HG03025 (cell line): ENCODE measurements around the gene CNKSR3.

Experiments
- ATAC-seq: cut with Tn5 transposase; IDR thresholded peaks from one replicate; pipeline ENCODE4 v1.9.1; 2021; ENCODE audit warnings: mild to moderate bottlenecking, moderate library complexity; ENCODE audit not compliant: unreplicated experiment, low FRiP score

Gene CNKSR3

DNA sequence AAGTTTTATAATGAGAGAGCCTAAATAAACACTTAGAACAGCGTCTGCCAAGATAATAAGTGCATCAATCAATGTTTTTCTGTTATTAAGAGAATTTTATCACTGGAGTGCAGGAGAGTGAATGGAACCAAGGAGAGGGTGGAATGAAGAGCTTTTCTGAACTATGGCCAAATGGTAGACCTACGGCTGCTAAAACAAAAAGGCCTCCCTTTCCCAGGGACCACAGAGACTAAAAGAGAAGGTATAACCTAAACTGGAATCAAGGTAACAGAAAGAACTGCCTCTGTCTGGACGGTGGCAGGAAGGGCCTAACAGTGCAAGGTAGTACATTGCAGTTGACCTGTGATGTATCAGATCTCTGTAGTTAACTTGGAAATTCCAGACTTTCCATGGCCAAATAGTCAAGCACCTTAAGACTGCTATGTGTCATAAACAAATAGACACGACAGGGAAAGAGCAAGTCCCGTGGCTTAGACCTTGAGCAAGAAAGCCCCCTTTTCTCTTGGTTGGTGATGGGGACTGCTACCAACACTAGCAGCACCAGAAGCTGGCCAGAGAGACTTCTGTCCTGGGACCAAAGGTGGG, 5.5 kb downstream of the CNKSR3 start:
- ATAC-seq, result no peak

DNA sequence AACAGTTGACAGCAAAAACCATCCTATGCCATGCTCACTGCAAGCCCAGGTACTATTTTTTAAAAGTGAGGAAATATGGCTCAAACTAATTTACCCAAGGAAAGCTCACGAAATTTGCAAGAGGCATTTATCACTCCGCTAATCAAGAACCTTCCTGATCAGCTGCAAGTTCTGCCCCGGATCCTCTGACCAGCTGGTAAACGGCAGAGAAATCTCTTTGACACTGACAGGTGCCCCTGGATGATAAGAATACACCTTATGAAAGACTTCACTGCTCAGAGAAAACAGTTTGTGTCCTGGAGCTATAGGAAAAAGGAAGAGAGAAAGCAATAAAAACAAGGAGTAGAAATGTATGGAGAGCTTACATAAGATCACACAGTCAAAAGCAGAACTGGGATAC, 6.4 kb downstream of the CNKSR3 start:
- no peak for ATAC-seq

DNA sequence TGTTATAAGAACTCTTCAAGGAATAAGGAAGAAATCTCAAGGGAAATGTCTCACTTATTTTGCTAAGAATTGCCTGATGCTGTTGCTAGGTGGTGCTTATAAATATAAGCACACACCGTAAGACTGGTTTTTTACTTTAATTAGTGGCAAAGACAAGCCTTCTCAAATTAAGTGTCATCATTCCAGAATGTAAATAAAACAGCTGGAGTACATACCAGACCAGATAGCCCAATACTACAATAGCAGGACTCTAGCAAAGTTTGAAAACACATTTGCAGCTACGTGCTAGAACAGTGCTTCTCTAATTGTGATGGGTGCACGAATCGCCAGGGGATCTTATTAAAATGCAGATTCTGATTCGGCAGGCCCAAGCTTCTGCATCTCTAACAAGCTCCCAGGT, 6.8 kb downstream of the CNKSR3 start:
- no peak for ATAC-seq

DNA sequence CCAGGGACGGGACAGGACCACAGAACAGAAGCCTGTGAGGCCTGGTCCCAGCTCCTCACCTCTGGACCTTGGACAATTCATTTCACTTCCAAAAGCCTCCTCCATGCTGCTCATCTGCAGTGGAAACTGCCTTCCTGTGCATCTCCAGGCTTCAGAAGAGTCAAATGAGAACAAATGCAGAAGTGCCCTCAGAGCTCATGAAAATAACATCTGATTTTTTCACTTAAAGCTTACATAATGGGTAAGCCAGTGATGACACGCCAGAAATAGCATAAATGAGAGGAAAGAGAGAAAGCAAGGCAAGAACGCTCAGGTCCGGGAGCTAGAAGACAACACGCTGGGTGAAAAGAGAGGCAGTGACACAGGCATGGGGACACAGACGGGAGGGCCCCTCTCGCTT, 7.9 kb downstream of the CNKSR3 start:
- no peak for ATAC-seq

DNA sequence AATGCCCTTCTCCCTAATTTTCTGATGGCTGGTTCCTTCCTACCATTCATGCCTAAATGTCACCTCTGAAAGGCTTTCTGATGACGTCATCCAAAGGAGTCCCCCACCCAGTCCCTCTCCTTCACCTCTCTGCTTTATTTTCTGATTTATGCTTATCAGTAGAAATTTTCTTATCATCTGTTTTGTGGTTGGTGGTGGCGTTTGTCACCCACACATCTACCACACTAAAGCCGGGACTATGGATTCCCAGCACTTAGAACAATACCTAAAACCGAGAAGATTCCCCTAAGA, 9.0 kb downstream of the CNKSR3 start:
- no peak for ATAC-seq

DNA sequence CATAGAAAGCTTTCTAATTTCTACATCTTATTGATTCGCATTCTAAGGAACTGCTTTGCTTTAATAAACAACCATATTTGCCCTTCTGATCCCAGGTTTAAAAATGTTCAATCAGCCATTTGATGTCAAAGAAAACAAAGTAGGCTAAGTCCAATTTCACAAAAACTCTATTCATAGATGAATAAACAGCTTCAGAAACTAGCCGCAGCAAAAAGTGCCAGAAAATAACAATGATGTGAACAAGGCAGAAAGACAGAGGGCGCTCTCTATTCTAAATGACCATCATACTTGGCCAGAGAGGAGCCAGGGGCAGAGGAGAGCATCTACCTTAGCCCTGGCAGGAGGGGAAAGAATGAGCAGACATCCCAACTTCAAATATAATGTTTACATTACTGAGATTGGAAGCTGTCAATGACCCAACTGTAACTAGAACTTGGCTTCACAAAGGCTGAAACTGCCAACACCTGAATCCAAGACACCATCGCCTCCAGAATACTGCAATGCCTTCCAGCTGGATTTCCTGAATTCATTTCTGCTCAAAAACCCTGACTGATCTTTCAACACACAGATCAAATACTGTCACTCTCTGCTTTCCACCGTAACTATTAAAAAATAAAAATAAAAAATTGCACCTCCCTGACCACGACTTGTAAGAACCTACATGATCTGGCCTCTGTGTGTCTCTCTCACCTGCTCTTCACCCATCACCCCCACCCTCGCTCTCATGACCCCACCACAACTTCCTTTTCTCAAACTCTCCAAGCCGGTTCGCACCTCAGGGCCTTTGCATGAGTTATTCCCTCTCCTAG, 9.5 kb downstream of the CNKSR3 start:
- ATAC-seq, result no peak

DNA sequence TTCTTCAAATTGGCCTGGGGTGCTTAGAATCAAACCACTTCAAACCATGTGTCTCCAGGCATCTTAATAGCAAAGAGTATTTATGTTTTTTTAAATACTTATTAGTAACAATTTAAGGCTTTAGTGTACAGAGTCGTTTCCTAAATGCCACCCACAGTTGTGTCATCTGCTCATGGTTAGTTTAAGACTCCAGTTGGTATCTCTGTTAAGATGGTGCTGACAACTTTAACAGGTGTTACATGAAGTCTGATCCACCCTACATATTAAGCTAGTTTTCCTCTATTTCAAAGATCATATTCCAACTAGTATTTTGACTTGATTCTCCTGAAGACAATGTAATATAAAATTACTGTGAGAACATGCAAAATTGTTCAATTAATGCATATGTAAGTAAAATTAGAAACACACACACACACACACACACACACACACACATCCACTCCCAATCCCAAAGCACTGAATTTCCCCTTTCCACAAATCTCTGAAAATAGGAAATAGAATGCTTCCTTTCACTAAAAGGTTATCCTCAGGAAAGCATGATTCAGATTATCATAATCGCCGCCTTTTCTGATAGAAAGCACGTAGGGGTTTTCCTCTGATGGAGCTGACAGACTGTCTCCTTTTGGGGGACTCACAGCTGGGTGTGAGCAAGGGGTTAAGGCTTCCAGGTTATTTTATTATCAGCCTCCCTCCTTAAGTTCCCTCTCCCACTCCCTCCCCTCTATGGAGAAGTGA, 10.5 kb downstream of the CNKSR3 start:
- no peak for ATAC-seq

DNA sequence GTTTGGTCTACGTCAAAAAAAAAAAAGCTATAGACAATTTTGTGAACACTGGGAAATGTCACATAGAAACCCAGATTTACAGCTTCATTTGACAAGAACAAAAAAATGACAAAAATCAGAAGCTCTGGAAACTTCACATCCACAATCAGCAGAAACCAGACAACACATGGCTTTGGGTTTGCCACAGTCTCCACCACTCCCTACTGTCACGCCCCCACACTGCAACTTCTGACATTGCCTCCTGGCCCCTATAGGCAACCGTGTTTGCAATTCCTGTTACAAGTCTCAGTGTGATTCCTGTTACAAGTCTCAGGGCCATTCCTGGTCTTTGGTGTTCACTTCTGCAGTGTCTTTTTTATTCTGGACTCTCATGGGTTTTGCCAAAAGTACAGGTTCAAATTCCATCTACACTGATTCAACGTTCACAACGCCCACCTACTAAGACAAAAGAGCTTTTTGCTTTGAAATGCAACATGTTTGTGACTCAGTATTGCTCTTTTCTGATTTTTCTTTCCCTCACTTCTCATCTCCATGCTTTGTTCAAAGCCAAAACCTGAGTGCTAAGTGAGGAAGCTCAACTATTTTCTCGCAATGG, 12.0 kb downstream of the CNKSR3 start:
- ATAC-seq, result no peak

DNA sequence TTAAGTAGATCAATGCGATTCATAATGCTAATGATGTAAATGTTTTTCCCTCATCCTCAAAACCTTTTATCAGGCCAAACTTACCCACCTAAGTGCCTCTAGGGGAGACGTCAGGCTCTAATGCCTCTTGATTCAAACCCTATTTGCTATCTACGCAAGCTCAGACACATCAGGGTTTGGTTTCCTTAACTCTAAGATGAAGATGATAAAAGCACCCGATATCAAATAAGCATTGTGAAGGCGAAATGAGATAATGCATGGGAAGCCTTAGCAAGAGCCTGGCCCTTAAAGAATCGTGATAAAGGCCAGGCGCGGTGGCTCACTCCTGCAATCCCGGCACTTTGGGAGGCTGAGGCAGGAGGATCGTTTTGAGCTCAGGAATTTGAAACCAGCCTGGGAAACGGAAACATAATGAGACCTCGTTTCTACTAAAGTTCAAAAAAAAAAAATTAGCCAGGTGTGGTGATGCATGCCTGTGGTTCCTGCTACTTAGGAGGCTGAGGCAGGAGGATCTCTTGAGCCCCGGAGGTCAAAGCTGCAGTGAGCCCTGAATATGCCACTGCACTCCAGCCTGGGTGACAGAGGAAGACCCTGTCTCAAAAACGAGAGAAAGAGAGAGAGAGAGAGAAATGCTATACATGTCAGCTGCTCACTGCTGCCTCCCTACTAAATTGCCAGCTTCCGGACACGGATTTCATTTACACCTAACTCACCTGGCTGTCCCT, 13.5 kb downstream of the CNKSR3 start:
- no peak for ATAC-seq

DNA sequence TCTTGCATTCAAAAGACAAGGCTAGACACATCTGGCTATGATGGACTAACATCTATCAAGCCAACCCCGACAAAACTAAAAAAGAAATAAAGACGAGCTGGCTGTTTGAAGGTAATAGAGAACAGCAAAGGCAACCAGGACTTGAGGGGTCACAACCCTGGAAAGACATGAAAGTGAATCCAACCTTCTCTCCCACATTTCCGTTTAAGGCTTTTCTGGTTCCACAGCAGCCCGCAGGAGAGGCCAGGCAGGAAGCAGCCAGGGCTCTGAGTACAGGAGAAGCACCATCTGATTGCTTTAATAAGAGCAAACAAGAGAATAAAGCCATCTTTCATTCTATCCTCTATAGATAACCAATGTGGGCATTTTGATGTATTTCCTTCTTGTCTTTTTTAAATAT, 14.3 kb downstream of the CNKSR3 start:
- no peak for ATAC-seq

DNA sequence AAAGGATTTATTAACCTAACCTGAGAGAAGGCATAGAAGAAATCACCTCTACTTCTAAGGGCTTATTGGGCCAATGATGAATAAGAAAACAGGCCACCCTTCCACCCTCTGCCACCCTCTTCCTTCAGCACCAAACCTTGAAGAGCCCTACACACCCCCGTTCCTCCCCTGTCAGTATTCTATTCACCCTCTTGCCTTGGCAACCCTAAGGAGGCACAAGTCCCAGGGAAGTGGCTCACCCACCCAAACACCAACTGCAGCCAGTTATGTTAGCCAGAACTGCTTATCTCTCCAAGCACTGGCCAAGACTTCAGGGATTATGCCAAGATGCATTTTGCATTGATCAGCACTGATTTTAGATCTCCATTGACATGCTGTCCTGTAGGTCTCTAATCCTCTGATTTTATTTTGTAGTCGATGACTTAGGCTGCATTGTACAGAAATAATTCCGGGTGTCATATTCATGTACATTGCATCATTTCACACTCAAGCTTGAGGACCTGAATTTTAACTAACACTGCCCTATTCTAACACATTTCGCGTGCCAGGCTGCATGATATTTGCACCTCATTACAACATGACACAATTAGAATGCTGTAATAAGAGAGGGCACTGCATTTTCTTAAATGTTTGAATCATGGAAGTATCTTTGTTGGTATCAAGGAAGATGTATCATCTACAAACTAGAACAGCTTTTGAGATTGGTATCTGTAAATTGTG, 15.7 kb downstream of the CNKSR3 start:
- ATAC-seq, result no peak

DNA sequence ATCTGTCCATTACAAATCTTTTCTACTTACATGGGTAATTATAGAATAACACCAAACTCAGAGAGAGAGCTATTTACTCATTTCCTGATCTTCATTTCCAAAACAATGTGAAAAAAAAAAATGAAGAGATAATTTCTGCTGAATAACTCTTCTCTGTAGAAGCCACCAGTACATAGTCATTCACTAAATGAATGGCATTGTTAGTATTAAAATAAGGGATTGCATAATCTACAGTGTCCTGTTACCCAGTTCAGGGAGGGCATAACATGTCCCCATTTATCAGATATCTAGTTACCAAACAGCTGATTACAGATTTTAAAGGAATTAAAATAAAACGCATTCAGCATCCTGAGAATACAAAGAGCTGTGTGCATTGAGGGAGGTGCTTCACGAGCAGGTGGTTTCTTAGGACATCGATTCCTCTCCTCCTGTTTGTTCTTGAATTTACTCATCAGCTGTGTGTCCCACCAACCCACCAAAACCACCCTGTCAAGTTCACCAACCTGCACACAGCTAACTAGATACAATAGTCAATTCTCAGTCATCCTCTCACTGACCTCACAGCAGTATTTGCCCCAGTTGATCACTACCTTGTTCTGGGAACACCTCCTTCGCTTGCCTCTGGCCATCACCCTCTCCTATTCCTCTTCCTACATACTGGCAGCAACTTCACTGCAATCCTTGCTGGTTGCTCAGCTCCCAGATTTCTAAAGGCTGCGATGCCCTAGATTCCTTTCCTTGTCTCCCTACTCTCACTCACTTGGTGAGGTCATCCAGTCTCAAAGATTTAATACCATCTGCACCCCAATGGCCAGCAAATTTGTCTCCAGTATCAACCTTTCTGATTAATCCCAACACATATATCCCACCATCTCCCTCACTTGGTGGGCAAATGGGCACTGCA, 18.7 kb downstream of the CNKSR3 start:
- ATAC-seq, result no peak

DNA sequence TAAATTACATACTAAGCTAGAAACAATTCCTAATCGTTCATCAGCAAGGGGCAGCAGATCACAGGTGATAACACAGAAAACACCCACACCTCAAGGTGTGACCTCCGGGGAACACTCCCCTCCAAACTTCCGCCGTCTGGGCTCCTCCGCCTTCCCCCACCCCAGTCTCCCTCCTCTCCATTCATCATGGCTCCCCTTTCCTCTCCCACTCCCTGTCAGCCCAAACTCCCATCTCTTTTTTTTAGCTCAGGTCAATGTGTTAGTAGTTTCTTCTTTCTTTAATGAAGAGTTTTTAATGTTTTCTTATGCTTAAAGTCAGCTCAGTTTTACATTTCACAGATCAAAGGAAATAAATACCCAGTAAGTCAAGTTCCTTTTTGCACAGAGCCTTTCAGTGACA, 20.7 kb downstream of the CNKSR3 start:
- no peak for ATAC-seq

DNA sequence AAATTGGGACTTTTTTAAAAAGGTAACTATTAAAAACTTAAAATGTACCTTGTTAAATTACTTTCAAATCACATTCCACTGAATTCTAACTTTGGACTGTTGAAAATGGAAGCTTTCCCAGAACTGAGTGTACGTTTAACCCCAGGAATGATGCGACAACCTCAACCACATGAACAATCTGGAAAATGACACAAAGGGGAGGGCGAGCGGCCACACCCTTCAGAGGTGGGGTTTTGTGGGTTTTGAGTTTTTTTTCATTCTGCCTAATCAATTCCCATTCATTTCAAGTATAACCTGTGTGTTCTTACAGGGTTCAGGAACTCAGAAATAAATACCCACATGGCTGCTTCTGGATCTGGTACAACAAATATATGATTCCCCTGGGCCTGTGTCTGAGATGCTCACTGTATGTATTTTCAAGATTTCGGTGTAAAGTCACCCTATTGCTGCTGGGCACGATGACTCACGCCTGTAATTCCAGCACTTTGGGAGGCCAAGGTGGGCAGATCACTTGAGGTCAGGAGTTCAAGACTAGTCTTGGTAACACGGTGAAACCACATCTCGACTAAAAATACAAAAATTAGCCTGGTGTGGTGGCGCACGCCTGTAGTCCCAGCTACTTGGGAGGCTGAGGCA, 21.6 kb downstream of the CNKSR3 start:
- ATAC-seq, result no peak

DNA sequence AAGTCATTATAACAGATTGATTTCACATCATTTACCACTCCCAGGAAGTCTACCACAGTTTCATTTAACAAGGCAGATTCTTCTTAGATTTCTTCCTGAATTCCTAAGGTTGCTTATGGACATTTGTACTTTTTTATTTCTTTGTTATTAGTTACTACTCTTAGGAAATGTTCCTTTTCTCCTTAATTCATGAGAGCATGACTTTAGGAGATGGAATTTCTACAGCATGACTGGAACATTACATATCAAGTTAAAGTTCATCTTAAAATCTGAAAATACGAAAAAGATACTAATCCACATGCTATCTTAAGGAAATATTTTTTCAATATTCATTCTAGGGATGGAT, 22.3 kb downstream of the CNKSR3 start:
- ATAC-seq, result no peak

DNA sequence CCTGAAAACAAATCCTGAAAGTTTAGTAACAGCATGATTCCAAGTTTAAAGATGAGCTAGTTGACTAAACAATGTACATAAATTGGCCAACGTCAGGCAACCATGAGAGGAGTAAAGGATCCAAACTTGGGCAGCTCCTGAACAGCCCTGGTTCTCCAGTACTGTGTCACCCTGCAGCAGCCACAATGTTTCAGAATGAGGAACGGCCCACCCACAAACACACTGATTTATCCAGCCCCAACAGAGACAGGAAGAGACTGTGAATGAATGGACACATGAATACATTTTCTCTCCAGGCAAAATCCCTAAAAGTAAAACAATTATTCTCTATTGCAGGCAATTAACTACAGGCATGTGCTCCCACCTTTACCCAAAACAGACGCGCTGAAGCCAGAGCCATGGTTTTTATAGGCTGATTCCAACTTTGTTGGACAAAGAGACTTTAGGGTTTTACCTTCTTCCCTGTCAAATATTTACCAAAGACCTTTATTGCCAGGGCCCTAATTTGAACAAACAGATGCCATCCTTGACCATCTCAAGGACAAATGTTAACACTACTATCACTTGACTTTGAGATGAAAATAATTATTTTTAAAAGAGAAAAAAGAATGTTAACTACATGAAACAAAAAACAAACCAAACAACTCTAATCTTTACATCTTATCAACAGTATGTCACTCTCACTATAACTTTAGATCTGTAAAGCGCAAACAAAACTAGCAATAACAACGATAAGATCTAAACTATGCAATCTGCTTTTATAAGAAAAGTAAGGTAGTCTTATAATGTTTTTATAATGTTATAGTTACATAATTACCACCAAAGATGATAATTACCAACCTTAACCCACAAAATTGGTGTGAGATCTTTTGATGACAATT, 22.9 kb downstream of the CNKSR3 start:
- ATAC-seq, result no peak

DNA sequence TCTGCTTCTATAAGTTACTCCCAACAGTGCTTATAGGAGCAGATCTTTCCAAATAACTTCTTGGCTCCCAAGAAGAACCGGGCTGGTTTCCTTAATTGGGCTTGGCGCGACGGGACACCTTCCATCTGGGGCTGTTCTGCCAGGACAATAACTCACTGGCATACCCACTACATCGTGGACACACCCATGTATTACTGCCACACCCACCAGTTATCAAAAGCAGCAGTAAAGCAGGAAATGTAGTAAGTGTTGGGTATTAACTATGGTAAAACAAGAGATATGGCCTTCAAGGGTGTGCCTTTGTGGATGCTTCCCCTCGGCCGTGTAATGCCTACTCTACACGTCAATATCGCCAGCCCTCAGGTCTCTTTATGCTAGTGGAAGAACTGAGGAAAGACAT, 24.7 kb downstream of the CNKSR3 start:
- ATAC-seq, result no peak

DNA sequence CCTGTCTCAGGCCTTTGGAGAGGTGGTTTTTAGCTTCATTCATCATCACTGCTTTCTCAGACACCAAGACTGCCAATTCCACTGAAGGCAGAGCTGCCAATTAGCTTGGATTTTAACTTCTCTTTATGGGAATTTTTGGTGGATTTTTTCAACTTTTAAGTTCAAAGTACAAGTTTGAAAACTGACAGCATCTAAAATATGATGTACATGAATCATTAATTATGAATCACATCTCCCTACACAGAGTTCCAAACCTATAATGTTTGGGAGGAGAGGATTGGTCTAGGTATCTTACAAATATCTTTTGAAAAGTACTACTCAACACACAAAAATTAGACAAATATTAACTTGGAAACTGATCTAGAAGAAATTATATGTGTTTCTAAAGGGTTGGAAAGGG, 25.5 kb downstream of the CNKSR3 start:
- no peak for ATAC-seq
